CD1c-positive myeloid dendritic cell (primary cell): ENCODE measurements around the gene RELN.

Experiments used
- DNase-seq: peaks from one replicate; pipeline ENCODE4 v3.0.0-alpha.2; 2016; ENCODE audit errors: extremely low spot score

RELN gene

DNA sequence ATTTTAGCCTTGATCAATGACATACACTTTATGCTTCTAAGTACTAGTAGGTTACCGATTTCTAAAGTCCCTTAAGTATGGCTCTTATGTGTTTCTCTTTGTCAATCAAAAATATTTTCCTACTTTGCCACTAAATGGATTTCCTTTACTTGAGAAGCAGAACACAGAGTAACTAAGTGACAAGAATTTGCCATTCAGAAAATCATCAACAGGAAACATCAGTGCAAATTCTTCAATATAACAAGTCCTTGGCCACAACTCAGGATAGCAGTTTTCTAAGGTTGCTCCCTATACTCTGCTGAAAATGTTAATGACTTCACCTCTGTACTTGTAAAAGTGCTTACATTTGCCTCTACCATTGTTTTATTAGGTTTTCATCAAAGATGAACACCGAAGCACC is 303.8 kb downstream of the RELN start:
- no peak for DNase-seq

DNA sequence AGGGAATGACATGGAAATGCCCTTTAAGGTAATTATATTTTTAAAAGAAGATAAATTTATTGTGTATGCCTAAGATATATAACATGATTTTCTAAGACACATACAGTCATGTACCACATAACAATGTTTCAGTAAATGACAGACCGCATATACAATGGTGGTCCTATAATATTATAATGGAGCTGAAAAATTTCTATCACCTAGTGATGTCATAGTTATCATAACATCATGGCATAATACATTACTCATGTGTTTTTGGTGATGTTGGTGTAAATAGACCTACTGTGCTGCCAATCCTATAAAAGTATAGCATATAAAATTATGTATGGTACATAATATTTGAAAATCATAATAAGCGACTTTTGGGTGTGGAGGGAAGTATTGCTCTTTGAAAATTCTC is 306.1 kb downstream of the RELN start:
- DNase-seq = no peak

DNA sequence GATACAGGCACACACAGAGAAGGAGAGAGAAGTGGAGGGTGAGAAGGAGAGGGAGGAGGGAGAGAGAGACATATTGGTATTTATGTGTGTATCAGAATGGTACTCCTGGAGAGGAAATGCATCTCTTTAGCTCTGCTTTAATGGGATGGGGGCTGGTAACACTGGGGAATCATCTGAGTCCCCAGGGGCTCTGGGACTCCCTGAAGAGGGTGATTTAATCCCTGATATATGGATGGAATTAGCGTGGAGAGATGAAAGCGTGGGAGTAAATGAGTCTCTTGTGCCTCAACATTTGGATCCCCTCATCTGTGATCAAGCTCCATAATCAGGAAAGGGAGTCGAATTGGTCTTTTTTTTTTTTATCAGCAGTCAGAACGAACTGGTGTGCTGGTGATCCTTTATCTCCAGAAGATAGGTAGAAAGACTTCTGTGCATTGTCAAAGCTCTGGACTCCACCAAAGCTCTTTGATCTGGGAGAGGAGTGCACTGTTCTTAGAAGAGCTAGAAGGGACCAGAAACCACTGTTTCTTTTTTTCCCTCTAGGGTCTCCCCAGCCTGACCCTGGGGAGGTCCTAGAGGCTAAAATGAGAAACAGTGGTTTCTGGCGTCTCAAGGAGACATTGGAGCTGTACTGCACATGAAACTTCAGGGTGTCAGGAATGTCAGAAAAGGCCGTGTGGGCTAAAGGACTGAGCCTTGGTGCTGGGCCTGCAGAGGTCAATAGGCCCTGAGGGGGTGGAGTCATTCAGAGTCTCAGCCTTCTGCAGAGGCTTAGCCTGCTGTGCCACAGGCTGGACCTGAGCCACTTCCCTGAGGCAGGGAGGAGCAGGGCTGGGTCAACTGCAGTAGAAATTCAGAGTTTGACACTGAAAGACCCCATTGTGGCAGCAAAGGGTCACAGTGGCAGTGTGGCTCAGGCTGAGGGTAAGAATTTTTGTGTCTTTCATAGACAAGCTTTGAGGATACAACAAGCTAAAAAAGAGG is 309.0 kb downstream of the RELN start:
- DNase-seq = no peak

DNA sequence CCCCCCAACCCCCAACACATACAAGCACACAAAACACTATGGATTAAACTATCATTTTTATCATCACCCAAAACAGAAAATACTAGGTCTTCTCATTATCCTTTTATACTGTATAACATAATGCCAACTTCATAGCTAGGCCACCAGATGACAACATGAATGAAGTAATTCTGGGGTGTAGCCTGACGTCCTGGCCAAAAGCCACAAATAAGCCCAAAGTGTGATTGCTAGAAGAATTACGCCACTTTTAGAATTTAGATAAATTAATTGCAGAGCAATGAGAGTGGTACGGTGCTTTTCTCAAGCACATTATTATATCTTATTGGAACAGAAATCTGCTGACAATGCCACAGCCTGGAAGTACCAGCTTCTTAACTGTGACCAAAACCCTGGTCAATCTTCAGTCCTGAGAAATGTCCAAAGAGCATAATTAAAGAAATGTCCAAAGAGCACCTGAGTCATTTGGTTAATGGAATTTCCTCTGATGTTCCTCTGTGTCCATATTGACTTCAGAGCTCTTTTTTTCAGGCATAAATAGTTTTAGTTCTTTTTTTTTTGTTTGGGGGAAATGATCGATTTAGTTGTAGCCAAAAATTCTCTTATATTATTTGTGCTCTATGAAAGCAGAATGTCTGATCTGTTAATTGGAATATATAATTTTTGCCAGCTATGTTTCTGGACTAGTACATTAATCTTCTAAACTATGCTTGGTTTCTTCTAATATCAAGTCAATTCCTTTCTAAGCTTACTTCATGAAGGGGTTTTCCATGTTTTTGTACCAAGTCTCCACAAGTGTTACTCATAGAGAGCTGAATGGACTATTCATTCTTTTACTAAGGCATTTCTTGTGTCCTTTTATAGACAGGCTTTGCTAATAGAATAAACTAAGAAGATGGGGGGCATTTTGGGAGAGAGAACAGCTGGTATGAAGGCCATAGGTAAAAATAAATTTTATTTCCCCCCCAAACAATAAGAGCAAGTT is 310.0 kb downstream of the RELN start:
- DNase-seq = no peak

GRCh38 chr7:103668279-103668941 is 321.0 kb downstream of the RELN start:
- no peak for DNase-seq

- DNase-seq = no peak
Measured at GRCh38 chr7:103666326-103666725, 323.1 kb downstream of the RELN start.

DNA sequence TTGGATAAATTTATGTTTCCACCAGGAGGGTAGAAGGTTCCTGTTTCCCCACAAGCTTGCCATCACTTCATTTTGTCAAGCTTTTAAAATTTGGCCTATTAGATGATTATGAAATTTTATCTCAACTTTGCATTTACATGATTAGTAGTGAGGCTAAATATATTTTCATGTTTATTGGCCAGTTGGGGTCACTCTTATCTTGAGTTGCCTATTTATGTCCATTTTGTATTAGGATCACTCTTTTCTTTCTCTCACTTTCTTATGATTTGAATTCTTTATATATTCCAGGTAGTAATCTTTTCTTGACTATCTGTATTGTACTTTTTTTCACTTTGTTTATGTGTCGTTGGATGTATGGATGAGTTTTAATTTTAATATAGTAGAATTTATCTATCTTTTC is 324.9 kb downstream of the RELN start:
- DNase-seq = no peak

DNA sequence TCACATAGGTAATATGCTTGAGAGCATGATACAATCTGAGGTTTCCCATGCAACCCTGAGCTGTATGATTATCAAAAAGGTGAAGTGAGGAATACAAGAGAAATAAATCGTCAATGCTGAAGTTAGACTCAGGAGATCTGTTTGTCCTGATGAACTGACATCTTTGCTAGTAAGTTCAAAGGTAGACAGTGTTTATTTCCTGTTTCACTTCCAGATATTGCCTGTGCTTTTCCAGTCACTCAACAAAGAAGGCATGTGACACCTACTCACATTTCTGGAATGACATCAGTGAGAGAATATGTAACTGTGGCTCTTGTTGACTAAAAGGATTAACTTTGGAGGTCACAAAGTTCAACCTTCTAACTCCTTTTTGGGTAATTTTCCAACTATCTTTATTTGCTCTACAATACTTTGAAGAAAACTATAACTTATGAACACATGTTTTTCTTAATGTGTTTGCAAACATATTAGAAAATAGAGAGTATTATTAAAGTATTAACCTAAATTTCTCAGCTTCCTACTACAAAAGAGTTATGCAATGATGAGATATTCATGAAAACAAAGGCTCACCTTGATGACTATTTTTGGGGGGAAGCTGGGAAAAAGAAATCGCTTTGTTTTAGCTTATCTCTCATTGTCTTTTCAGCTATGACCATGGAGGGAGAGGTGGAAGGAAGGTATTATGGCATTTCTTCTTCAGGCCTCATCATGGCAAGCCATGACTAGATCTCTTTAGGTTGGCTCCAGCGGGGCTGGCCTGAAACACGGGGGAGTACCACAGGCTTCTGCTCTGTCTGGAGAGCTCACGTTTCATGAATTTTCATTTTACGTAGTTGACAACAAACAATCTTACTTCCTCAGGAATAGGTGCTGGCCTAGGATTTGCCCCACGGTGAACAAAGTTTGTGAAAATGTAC is 328.7 kb downstream of the RELN start:
- DNase-seq = no peak

- no peak for DNase-seq
Measured at GRCh38 chr7:103658055-103659005, 331.1 kb downstream of the RELN start.

GRCh38 chr7:103657474-103657894 is 332.0 kb downstream of the RELN start:
- no peak for DNase-seq

- no peak for DNase-seq
Measured at GRCh38 chr7:103656221-103656620, 333.2 kb downstream of the RELN start.

DNA sequence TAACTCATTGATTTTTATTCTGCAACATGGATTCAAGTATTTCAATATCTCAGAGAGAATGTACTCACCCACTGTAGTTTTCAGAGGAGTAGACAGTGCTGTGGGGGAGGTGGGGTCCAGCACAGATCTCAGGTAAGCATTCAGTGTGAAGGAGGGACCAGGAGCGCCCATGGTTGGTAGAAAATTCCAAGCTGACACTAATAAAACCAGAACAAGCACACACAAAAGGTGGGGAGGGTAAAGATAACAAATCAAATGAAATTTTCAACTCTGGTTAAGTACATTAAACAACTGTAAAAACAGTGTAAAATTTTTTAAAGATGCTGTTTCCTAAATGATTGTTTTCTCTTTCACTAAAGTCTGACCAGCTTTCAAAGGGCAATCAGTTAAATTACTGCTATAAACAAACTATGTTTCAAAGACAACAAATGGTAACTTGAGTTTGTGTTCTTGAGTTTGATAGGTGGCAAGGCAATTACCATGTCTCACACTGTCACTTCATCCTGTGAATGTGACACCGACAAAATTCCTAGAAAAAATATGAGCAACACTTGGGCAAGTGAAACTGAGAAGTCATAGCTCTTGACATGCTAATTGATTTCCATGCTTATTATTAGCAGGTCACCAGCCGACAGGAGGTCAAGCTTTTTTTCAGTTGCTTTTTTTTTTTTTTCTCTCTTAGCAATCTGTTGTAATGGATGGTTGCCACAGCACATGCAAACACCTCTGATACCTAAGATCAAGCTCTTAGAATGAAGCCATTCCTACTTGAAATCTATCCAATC is 337.7 kb downstream of the RELN start:
- no peak for DNase-seq

- DNase-seq = no peak
Measured at GRCh38 chr7:103649052-103649451, 340.4 kb downstream of the RELN start.

GRCh38 chr7:103648135-103648534 is 341.3 kb downstream of the RELN start:
- DNase-seq = no peak

GRCh38 chr7:103644319-103644718 is 345.1 kb downstream of the RELN start:
- no peak for DNase-seq

DNA sequence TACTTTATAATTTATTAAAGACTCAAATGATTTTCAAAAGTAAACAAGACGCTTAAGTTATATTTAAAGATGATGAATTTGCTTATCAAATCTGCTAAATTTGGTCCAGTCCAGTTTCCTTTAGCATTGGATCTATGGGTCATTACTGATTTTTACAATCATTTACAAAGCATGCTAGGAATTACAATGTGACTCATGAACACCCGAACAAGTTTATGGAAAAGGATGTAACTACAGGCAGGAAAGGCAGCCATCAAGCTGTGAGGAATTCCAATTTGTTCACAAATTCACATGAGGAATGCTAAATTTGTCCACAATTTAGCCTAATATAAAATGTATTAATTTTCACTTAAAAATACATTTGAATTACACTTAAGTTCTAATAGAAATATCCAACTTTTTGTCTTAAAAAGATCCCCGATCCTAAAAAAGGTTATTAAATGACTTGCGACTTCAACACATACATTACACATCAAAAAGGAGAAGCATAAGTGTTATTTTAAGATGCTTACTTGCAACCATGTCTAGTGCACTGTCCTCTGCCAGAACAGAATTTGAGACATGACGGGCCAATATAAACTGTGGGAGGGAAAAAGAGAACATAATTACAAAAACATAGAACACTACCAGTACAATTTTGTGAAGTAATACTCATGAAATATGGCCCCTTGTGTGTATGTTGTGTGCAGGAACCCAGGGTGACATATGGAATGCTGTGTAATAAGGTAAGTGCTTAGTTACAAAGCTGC is 349.3 kb downstream of the RELN start:
- no peak for DNase-seq

DNA sequence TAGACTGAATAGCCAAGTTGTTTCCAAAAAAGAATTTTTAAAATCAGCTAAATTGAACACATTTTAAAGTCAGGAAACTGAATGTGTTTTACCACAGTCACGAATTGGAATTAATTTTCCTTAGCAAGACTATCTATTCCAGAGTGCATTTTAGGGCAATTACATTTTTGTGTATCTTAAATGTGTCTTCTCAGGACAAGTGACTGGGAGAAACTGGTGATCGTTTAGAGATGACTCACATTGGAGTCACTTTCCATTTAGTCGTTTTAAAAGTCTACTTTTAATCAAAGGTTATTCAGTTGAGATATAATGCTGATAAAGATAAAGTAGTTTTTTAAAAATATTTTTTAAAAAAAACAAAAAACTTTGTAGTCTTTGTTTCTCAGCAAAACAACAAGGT is 351.7 kb downstream of the RELN start:
- no peak for DNase-seq

- no peak for DNase-seq
Measured at GRCh38 chr7:103637094-103637493, 352.4 kb downstream of the RELN start.
